Upper lobe of right lung (tissue), 1 donor: ENCODE data around the gene RAD51D. TPM values are rescaled to one million over a fixed set of nuclear protein-coding genes. Genes with fewer than 3 reads are reported as not detected.

Experiments used
- ATAC-seq: fragments of 200-7000 bp; cut with Tn5 transposase; one replicate; pipeline ENCODE4 v1.9.1; 2020; ENCODE audit warnings: mild to moderate bottlenecking, moderate library complexity
- DNase-seq: peaks from one replicate; pipeline ENCODE4 v3.0.0-alpha.2; 2020
- H3K27ac ChIP-seq: fragments of 200-600 bp; one replicate; pipeline ENCODE4 v1.8.0; 2022
- H3K27me3 ChIP-seq: fragments of 200-600 bp; one replicate; pipeline ENCODE4 v1.8.0; 2022; ENCODE audit warnings: mild to moderate bottlenecking
- H3K36me3 ChIP-seq: fragments of 200-600 bp; one replicate; pipeline ENCODE4 v1.8.0; 2022
- H3K4me1 ChIP-seq: fragments of 200-600 bp; one replicate; pipeline ENCODE4 v1.8.0; 2022
- H3K4me3 ChIP-seq: fragments of 200-600 bp; one replicate; pipeline ENCODE4 v1.8.0; 2022; ENCODE audit warnings: mild to moderate bottlenecking
- H3K9me3 ChIP-seq: fragments of 200-600 bp; one replicate; pipeline ENCODE4 v1.8.0; 2022
- CTCF ChIP-seq: fragments of 200-600 bp; IDR thresholded peaks from one replicate; pipeline ENCODE4 v1.8.0; 2022; ENCODE audit warnings: antibody characterized with exemption
- intact Hi-C: fragments of 100-400 bp; cut with DNase I; formaldehyde crosslinking; loops from one replicate; pipeline ENCODE4 v1.11.0; 2022
- total RNA-seq: library from RNA; stranded (reverse); fragmentation: NEBNext Ultra II Directional; extraction: Animal tissue kit (Norgen Biotek cat#: 25700); gene quantifications from one replicate; pipeline ENCODE4 v1.2.1, GENCODE V29; 2021
- donor health status: DM: no; HTN: yes; CAD: no; lungs with severe emphysema.

RAD51D gene
- total RNA-seq, 1 donor from 2014 or later, result 19.1 TPM

- DNase-seq, result no peak
- no peak for TF ChIP-seq CTCF
- intact Hi-C loops, result no loop called here
- no peaks in the 10 kb centered on the region for H3K9me3 ChIP-seq
- no peak for ATAC-seq
- peaks cover 10% of the 10 kb centered on the region for H3K4me1 ChIP-seq
- H3K27ac ChIP-seq, result peak overlapping the region; percentile 80
- H3K27me3 ChIP-seq, result no peaks in the 10 kb centered on the region
- no peak overlapping the region for H3K4me3 ChIP-seq
- no peaks in the 10 kb centered on the region for H3K36me3 ChIP-seq
These were observed 57.4 kb downstream of the RAD51D start for GRCh38 chr17:35062308-35062707.

- peaks cover 5% of the 10 kb centered on the region for H3K4me1 ChIP-seq
- intact Hi-C loops, result no loop called here
These were observed 62.2 kb downstream of the RAD51D start for GRCh38 chr17:35057332-35057915.

GRCh38 chr17:35056013-35056412, 63.6 kb downstream of the RAD51D start:
- DNase-seq (no peak), ATAC-seq (peak; percentile 58)
- H3K4me1 ChIP-seq, result peaks cover 18% of the 10 kb centered on the region
- intact Hi-C loops, result no loop called here
- H3K27ac ChIP-seq, result no peak overlapping the region
- H3K36me3 ChIP-seq, result no peaks in the 10 kb centered on the region
- no peaks in the 10 kb centered on the region for H3K9me3 ChIP-seq
- no peak for TF ChIP-seq CTCF
- H3K4me3 ChIP-seq, result no peak overlapping the region
- H3K27me3 ChIP-seq, result no peaks in the 10 kb centered on the region

More at GRCh38 chr17:35057332-35057915, 62.2 kb downstream of the RAD51D start:
- DNase-seq (no peak), ATAC-seq (no peak)
- TF ChIP-seq CTCF, result no peak
- no peaks in the 10 kb centered on the region for H3K27me3 ChIP-seq
- H3K9me3 ChIP-seq, result no peaks in the 10 kb centered on the region
- no peaks in the 10 kb centered on the region for H3K36me3 ChIP-seq
- H3K4me3 ChIP-seq, result no peak overlapping the region
- no peak overlapping the region for H3K27ac ChIP-seq

- Histone ChIP-seq H3K9me3 (no peaks in the 10 kb centered on the region), H3K4me3 (no peak overlapping the region), H3K36me3 (no peaks in the 10 kb centered on the region), H3K27me3 (no peaks in the 10 kb centered on the region), H3K27ac (no peak overlapping the region), H3K4me1 (peaks cover 37% of the 10 kb centered on the region)
- ATAC-seq (no peak), DNase-seq (no peak)
- intact Hi-C loops, result no loop called here
- TF ChIP-seq CTCF, result no peak
These were observed 66.5 kb downstream of the RAD51D start for GRCh38 chr17:35053204-35053603.

- no peak for TF ChIP-seq CTCF
- H3K27me3 ChIP-seq, result no peaks in the 10 kb centered on the region
- peaks cover 37% of the 10 kb centered on the region for H3K4me1 ChIP-seq
- ATAC-seq (no peak), DNase-seq (no peak)
- intact Hi-C loops, result no loop called here
- H3K36me3 ChIP-seq, result no peaks in the 10 kb centered on the region
- no peak overlapping the region for H3K27ac ChIP-seq
- no peak overlapping the region for H3K4me3 ChIP-seq
- H3K9me3 ChIP-seq, result no peaks in the 10 kb centered on the region
These were observed 66.9 kb downstream of the RAD51D start for GRCh38 chr17:35052780-35053179.

- no peak for TF ChIP-seq CTCF
- no peak for ATAC-seq
- Histone ChIP-seq H3K4me1 (peaks cover 37% of the 10 kb centered on the region), H3K9me3 (no peaks in the 10 kb centered on the region), H3K36me3 (no peaks in the 10 kb centered on the region), H3K4me3 (no peak overlapping the region), H3K27me3 (no peaks in the 10 kb centered on the region), H3K27ac (no peak overlapping the region)
- intact Hi-C loops, result no loop called here
- DNase-seq, result no peak
These were observed 67.4 kb downstream of the RAD51D start for GRCh38 chr17:35052241-35052610.
